Upper lobe of left lung (tissue), 4 donors: Measurements from ENCODE around the gene KIF26B.

Experiments used
- EP300 ChIP-seq, 4 donors: sonication (generic); formaldehyde crosslinking; IDR thresholded peaks; one replicate each; pipeline ENCODE4 v1.5.1; 2017; ENCODE audit warnings: antibody characterized with exemption in 4 of 4, control low read depth in 2 of 4
- POLR2A ChIP-seq, 4 donors: fragments of 450-650 bp; IDR thresholded peaks; one replicate each; pipeline ENCODE4 v1.5.1; 2016 to 2017; ENCODE audit warnings: antibody characterized with exemption in 4 of 4, mild to moderate bottlenecking in 2 of 4
- TF ChIP-seq, protein P1 (sequence below), 6 experiments: fragments of 450-650 bp in 4 of 6; fragments of 200-600 bp in 2 of 6; sonication (generic) in 2 of 6; IDR thresholded peaks; one replicate each; pipeline ENCODE4 v1.5.1; 2016 to 2019; ENCODE audit warnings: antibody characterized with exemption in 6 of 6

GRCh38 chr1:245748240-245748639 is 593.5 kb downstream of the KIF26B start:
- TF ChIP-seq, protein P1, sequence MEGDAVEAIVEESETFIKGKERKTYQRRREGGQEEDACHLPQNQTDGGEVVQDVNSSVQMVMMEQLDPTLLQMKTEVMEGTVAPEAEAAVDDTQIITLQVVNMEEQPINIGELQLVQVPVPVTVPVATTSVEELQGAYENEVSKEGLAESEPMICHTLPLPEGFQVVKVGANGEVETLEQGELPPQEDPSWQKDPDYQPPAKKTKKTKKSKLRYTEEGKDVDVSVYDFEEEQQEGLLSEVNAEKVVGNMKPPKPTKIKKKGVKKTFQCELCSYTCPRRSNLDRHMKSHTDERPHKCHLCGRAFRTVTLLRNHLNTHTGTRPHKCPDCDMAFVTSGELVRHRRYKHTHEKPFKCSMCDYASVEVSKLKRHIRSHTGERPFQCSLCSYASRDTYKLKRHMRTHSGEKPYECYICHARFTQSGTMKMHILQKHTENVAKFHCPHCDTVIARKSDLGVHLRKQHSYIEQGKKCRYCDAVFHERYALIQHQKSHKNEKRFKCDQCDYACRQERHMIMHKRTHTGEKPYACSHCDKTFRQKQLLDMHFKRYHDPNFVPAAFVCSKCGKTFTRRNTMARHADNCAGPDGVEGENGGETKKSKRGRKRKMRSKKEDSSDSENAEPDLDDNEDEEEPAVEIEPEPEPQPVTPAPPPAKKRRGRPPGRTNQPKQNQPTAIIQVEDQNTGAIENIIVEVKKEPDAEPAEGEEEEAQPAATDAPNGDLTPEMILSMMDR (IDR thresholded peaks at IDR 0.05): no peak
- TF ChIP-seq POLR2A (IDR thresholded peaks at IDR 0.05): no peak
- TF ChIP-seq EP300 (IDR thresholded peaks at IDR 0.05): no peak
